22Rv1 (cell line): ENCODE results near the gene KDM5A.
A peak's percentile ranks its signal among the peaks of the same experiment; 100 is the strongest.
"Not testable (repeated sequence)": the region's sequence is repeated elsewhere in the genome, so short reads cannot be mapped to it uniquely, and the experiment has no call there.

ENCODE experiments used
- H3K27ac ChIP-seq: fragments of 450-650 bp; 2 replicates; pipeline ENCODE4 v1.5.1; 2017
- CTCF ChIP-seq: fragments of 450-650 bp; IDR thresholded peaks from 2 replicates; pipeline ENCODE4 v1.5.1; 2017; ENCODE audit warnings: mild to moderate bottlenecking
- ZFX ChIP-seq: fragments of 450-650 bp; IDR thresholded peaks from 2 replicates; pipeline ENCODE4 v1.6.1; 2017; ENCODE audit warnings: antibody characterized with exemption, borderline replicate concordance

The KDM5A gene

GRCh38 chr12:400828-401227 is 11.7 kb upstream of the KDM5A start:
- TF ChIP-seq CTCF (no peak), ZFX (no peak)
- no peak overlapping the region; the same call in 1 of the 2 replicates for H3K27ac ChIP-seq

GRCh38 chr12:388541-389141 is 479 bp downstream of the KDM5A start:
- TF ChIP-seq ZFX (no peak), CTCF (no peak)
- H3K27ac ChIP-seq, result peak overlapping the region; percentile 89

GRCh38 chr12:388012-388411 is 1.1 kb downstream of the KDM5A start:
- H3K27ac ChIP-seq, result peak overlapping the region; percentile 89
- TF ChIP-seq ZFX (no peak), CTCF (no peak)

- H3K27ac ChIP-seq, result no peak overlapping the region
Measured at GRCh38 chr12:386651-387050, 2.5 kb downstream of the KDM5A start.

GRCh38 chr12:370739-371485 is 18.2 kb downstream of the KDM5A start:
- not testable (repeated sequence) for H3K27ac ChIP-seq

More at GRCh38 chr12:386651-387050, 2.5 kb downstream of the KDM5A start:
- TF ChIP-seq ZFX (no peak), CTCF (no peak)

GRCh38 chr12:367972-368371 is 21.1 kb downstream of the KDM5A start:
- TF ChIP-seq CTCF (no peak), ZFX (no peak)
- H3K27ac ChIP-seq, result no peak overlapping the region

- H3K27ac ChIP-seq, result no peak overlapping the region
- TF ChIP-seq CTCF (no peak), ZFX (no peak)
Measured at GRCh38 chr12:366820-367219, 22.3 kb downstream of the KDM5A start.
